Upper lobe of left lung (tissue), 4 donors: Measurements from ENCODE around the gene DRD3.

Source experiments
- POLR2A ChIP-seq, 4 donors: fragments of 450-650 bp; IDR thresholded peaks; one replicate each; pipeline ENCODE4 v1.5.1; 2016 to 2017; ENCODE audit warnings: antibody characterized with exemption in 4 of 4, mild to moderate bottlenecking in 2 of 4
- POLR2AphosphoS5 ChIP-seq, 2 donors: sonication (generic); formaldehyde crosslinking; IDR thresholded peaks; one replicate each; pipeline ENCODE4 v1.5.1; 2017; ENCODE audit warnings: antibody characterized with exemption in 2 of 2

GRCh38 chr3:114223143-114223542 is 44.3 kb upstream of the DRD3 start:
- TF ChIP-seq POLR2AphosphoS5 (IDR thresholded peaks at IDR 0.05) (no peak), POLR2A (IDR thresholded peaks at IDR 0.05) (no peak)
